Activated CD4-positive, alpha-beta T cell treated with anti-CD3 and anti-CD28 coated beads for 36 hours (primary cell): Measurements from ENCODE around the gene NOX5. TPM values are rescaled to one million over a fixed set of nuclear protein-coding genes. Genes with fewer than 3 reads are reported as not detected.

Experiments
- ATAC-seq: fragments of 200-7000 bp; cut with Tn5 transposase; one replicate; pipeline ENCODE4 v1.10.0; 2021; ENCODE audit warnings: mild to moderate bottlenecking, moderate library complexity
- CTCF ChIA-PET: fragments of 350-600 bp; sonication (Branson Sonifier 250); formaldehyde crosslinking; loops from one replicate; lab custom pipeline; 2021; ENCODE audit warnings: antibody characterized with exemption; lab: Charles Lee
- POLR2A ChIA-PET: fragments of 350-600 bp; sonication (Branson Sonifier 250); formaldehyde crosslinking; loops from one replicate; lab custom pipeline; 2021; ENCODE audit warnings: antibody characterized with exemption, inconsistent platforms; lab: Charles Lee
- DNase-seq: peaks from one replicate; pipeline ENCODE4 v3.0.0-alpha.2; 2020
- H3K27ac Mint-ChIP-seq: one replicate; pipeline ENCODE4 v1.8.0; 2021; ENCODE audit warnings: mixed read lengths
- H3K27me3 Mint-ChIP-seq: one replicate; pipeline ENCODE4 v1.8.0; 2021; ENCODE audit warnings: mixed read lengths
- H3K36me3 Mint-ChIP-seq: one replicate; pipeline ENCODE4 v1.8.0; 2021; ENCODE audit warnings: low read depth, mixed read lengths
- H3K4me1 Mint-ChIP-seq: one replicate; pipeline ENCODE4 v1.8.0; 2021; ENCODE audit warnings: mixed read lengths
- H3K4me3 Mint-ChIP-seq: one replicate; pipeline ENCODE4 v1.8.0; 2021; ENCODE audit warnings: mild to moderate bottlenecking, moderate library complexity, mixed read lengths
- H3K9me3 Mint-ChIP-seq: one replicate; pipeline ENCODE4 v1.8.0; 2021; ENCODE audit warnings: low read depth, mixed read lengths
- intact Hi-C, 2 experiments: fragments of 100-400 bp; cut with DNase I in 1 of 2; cut with micrococcal nuclease in 1 of 2; formaldehyde crosslinking; loops; one replicate each; pipeline versions ENCODE4 v1.14.2 to v1.15.1; 2022 to 2024; cut with DNase I, micrococcal nuclease
- total RNA-seq, 2 experiments: library from RNA; stranded (reverse); gene quantifications; one replicate each; pipeline ENCODE4 v1.2.3, GENCODE V29; 2021

NOX5 gene
- total RNA-seq, 2 experiments from 2014 or later = not detected

DNA sequence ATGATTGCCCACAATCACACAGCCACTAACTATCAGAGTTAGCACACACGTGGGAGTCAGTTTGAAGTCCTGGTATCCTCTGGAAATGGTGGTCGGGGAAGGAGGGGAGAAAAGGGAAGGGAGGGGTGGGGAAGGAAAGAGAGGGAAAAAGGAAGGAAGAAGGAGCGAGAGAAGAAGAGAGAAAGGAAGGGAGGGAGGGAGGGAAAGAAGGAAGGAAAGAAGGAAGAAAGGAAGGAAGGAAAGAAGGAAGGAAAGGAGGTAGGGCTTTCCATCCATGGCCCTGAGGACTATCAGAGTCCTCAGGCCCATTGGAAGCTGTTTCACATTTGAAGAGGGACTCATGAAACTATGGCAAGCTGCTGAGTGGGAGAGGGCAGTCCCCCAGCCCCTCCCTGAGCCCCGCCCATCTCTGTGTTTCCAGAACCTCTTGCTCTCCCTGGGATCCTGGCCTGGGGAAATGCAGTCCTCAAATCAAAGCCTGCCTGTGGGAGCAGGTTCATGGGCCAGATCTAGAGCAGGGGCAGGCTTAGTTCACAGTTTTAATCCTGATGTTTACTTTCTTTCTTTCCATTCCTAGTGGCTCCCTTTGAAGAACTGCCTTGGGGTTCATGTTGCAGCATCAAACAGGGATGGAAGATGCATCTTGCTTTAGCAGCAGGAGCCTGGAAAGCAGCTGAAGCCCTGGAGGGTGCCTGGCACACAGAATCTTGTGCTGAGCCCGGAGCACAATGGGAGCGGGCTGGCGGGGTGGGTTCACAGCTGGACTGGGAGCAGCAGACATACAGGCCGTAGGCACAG is 79.8 kb downstream of the NOX5 start:
- Mint-ChIP-seq H3K27ac (no peak overlapping the region), H3K9me3 (no peaks in the 10 kb centered on the region), H3K27me3 (peaks cover 5% of the 10 kb centered on the region), H3K36me3 (no peaks in the 10 kb centered on the region), H3K4me1 (no peaks in the 10 kb centered on the region), H3K4me3 (no peak overlapping the region)
- intact Hi-C loops = no loop called here
- DNase-seq = no peak
- ChIA-PET CTCF (no interaction called here), POLR2A (no interaction called here)
- ATAC-seq = no peak

DNA sequence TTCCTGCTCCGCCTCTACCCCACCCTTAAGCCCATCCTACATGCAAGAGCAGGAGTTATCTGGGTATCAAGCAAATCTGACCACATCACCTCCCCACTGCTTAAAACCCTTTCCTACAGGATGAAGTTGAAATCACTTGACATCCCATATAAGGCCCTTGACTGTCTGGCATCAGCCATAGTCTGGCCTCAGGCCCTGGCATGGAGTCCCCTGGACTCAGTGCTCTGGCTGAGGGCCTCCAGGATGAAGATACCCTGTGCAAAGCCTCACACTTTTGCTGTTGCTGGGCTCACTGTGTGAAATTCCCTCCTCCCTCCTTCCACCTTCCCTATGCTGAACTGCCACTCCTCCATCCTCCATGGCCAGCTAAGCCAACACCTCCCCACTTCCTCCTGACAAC is 80.8 kb downstream of the NOX5 start:
- POLR2A ChIA-PET = no interaction called here
- no peaks in the 10 kb centered on the region for H3K36me3 Mint-ChIP-seq
- no peak overlapping the region for H3K4me3 Mint-ChIP-seq
- H3K27me3 Mint-ChIP-seq = no peaks in the 10 kb centered on the region
- no peak for ATAC-seq
- intact Hi-C loops = no loop called here
- no peak for DNase-seq
- no peaks in the 10 kb centered on the region for H3K4me1 Mint-ChIP-seq
- no peak overlapping the region for H3K27ac Mint-ChIP-seq
- CTCF ChIA-PET = no interaction called here
- no peaks in the 10 kb centered on the region for H3K9me3 Mint-ChIP-seq

DNA sequence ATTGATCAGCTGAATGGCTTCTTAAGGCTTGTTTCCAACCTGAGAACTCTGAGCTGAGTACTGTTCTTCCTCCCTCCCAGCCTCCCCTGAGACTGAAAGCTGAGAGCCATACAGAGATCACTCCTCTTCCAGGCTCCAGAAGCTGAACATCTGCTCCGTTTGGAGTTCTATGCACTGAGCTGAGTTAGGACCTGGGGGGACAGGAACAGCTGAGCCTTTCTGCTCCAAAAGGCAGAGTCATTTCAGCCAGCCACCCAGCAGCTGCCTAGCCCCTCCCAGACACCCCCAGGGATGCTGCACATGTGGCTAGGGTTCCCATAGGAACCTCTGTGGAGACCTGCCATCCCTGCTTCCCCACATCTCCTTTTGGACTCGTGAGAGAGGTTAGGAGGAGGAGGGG is 81.7 kb downstream of the NOX5 start:
- ATAC-seq (no peak), DNase-seq (no peak)
- Mint-ChIP-seq H3K27me3 (no peaks in the 10 kb centered on the region), H3K36me3 (no peaks in the 10 kb centered on the region), H3K9me3 (no peaks in the 10 kb centered on the region), H3K4me1 (no peaks in the 10 kb centered on the region), H3K27ac (no peak overlapping the region), H3K4me3 (no peak overlapping the region)
- POLR2A ChIA-PET = no interaction called here
- CTCF ChIA-PET = no interaction called here
- intact Hi-C loops = no loop called here

GRCh38 chr15:69096626-69097025 is 82.1 kb downstream of the NOX5 start:
- Mint-ChIP-seq H3K9me3 (no peaks in the 10 kb centered on the region), H3K4me1 (no peaks in the 10 kb centered on the region), H3K36me3 (no peaks in the 10 kb centered on the region), H3K27me3 (no peaks in the 10 kb centered on the region), H3K27ac (no peak overlapping the region), H3K4me3 (no peak overlapping the region)
- CTCF ChIA-PET = no interaction called here
- no peak for ATAC-seq
- POLR2A ChIA-PET = no interaction called here
- intact Hi-C loops = no loop called here
- DNase-seq = no peak

DNA sequence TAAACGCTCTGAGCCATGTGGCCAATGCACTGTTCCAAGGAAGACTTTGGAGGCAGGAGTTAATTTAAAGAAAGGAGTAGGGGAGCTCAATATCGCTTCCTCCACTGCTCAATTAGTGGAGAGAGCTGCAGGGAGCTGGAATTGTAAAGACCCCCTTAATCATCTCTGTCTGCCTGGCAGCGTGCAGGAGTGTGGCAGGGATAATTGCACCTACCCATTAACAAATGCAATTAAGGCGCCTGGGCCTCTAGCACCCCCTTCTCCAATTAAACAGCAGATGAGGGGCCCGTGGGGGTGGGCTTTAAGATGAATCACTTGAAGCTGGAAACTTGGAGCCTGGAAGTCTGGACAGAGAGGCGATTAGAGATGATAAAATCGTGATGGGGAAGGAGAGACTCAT is 84.3 kb downstream of the NOX5 start:
- CTCF ChIA-PET = no interaction called here
- Mint-ChIP-seq H3K36me3 (no peaks in the 10 kb centered on the region), H3K4me3 (no peak overlapping the region), H3K27me3 (no peaks in the 10 kb centered on the region), H3K4me1 (no peaks in the 10 kb centered on the region), H3K9me3 (no peaks in the 10 kb centered on the region), H3K27ac (no peak overlapping the region)
- ATAC-seq (no peak), DNase-seq (no peak)
- POLR2A ChIA-PET = no interaction called here
- intact Hi-C loops = no loop called here

- ChIA-PET CTCF (no interaction called here), POLR2A (no interaction called here)
- peaks cover 8% of the 10 kb centered on the region for H3K4me1 Mint-ChIP-seq
- no peaks in the 10 kb centered on the region for H3K9me3 Mint-ChIP-seq
- no peaks in the 10 kb centered on the region for H3K27me3 Mint-ChIP-seq
- DNase-seq (no peak), ATAC-seq (no peak)
- no peak overlapping the region for H3K4me3 Mint-ChIP-seq
- intact Hi-C loops = no loop called here
- no peak overlapping the region for H3K27ac Mint-ChIP-seq
- no peaks in the 10 kb centered on the region for H3K36me3 Mint-ChIP-seq
Observed at GRCh38 chr15:69099941-69100340, 85.4 kb downstream of the NOX5 start.

- Mint-ChIP-seq H3K36me3 (no peaks in the 10 kb centered on the region), H3K4me1 (peaks cover 8% of the 10 kb centered on the region), H3K9me3 (no peaks in the 10 kb centered on the region), H3K27me3 (no peaks in the 10 kb centered on the region), H3K27ac (no peak overlapping the region), H3K4me3 (no peak overlapping the region)
- ChIA-PET CTCF (no interaction called here), POLR2A (interaction anchor here (0.6 kb wide), 1 partner anchor 103 kb away, joined by 4 read pairs; no protein-coding TSS in a partner anchor)
- ATAC-seq (no peak), DNase-seq (no peak)
- intact Hi-C loops = no loop called here
Observed at GRCh38 chr15:69100821-69101220, 86.3 kb downstream of the NOX5 start.

DNA sequence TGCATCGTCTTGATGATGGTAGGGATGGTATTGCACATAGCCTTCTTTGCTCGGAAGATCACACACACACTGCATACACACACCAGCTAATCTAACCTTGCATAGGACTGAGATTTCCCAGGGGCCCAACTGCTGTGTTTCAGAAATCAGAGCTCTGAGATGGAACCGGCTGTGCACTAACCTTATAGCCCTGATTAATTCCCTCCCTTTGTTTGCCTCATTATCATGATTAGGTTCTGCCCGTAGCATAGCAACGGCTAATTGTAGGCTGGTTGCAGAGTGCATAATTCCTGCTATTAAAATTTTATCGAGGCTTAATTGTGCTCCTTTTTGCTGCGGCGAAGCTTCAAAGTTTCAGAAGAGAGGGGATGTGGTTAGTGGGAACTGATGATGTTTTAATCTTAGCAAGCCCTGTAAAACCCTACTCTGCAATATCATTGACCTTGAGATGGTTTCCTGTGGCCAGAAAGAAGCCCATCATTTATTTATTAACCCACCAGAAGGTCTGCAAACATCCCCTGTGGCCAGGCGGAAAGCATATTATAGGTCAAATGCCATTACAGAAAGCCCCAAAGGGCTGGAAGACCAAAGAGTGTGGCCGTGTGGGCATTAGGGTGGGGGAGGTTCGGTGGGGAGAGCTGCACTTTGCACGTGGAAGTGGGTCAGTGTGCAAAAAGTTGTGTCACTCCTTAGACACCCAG is 89.7 kb downstream of the NOX5 start:
- POLR2A ChIA-PET = no interaction called here
- Mint-ChIP-seq H3K27me3 (peaks cover 4% of the 10 kb centered on the region), H3K9me3 (no peaks in the 10 kb centered on the region), H3K4me3 (no peak overlapping the region), H3K36me3 (no peaks in the 10 kb centered on the region), H3K4me1 (peaks cover 21% of the 10 kb centered on the region), H3K27ac (no peak overlapping the region)
- no peak for DNase-seq
- no peak for ATAC-seq
- CTCF ChIA-PET = no interaction called here
- intact Hi-C loops = no loop called here

DNA sequence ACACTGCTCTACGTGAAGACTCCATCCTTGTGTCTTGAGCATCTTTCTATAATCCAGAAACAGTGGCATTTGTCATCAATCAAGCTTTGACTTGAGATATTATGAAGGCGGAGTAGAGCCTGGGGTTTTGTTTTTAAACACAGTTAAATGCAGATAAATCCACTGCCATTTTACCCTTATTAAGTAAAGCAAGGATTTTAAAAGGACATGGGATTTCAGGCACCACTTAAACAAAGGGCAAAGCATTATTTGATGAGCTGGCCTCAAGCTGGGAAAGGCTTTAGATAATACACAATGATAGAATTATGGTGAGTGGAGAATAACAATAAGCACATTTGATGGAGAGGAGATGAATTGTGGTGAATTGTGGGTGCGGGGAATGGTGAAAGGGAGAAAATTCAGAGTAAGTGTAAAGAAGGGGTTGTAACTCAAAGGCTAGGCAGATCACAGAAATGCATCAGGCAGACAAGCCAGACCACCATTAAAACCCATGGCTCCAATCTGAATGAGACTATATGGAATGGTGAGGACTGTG is 91.0 kb downstream of the NOX5 start:
- Mint-ChIP-seq H3K27me3 (peaks cover 7% of the 10 kb centered on the region), H3K36me3 (no peaks in the 10 kb centered on the region), H3K4me3 (no peak overlapping the region), H3K4me1 (peaks cover 21% of the 10 kb centered on the region), H3K9me3 (no peaks in the 10 kb centered on the region), H3K27ac (no peak overlapping the region)
- intact Hi-C loops = no loop called here
- CTCF ChIA-PET = no interaction called here
- DNase-seq (no peak), ATAC-seq (no peak)
- POLR2A ChIA-PET = no interaction called here

GRCh38 chr15:69107025-69107620 is 92.6 kb downstream of the NOX5 start:
- ATAC-seq = peak; percentile 85
- POLR2A ChIA-PET = interaction anchor here (0.6 kb wide), 1 partner anchor 290 kb away, joined by 3 read pairs; no protein-coding TSS in a partner anchor

More at GRCh38 chr15:69107025-69107620, 92.6 kb downstream of the NOX5 start:
- H3K4me1 Mint-ChIP-seq = peaks cover 21% of the 10 kb centered on the region
- H3K36me3 Mint-ChIP-seq = no peaks in the 10 kb centered on the region
- no peak overlapping the region for H3K4me3 Mint-ChIP-seq
- no peak overlapping the region for H3K27ac Mint-ChIP-seq
- CTCF ChIA-PET = interaction anchor here (0.6 to 0.7 kb wide), 2 partner anchors 42 to 293 kb away, joined by 3 to 4 read pairs; no protein-coding TSS in a partner anchor
- peaks cover 7% of the 10 kb centered on the region for H3K27me3 Mint-ChIP-seq
- no peaks in the 10 kb centered on the region for H3K9me3 Mint-ChIP-seq
- DNase-seq = peak; percentile 7
- intact Hi-C loops = no loop called here
